ENCODE results near the gene KRT71.

KRT71 gene

DNA sequence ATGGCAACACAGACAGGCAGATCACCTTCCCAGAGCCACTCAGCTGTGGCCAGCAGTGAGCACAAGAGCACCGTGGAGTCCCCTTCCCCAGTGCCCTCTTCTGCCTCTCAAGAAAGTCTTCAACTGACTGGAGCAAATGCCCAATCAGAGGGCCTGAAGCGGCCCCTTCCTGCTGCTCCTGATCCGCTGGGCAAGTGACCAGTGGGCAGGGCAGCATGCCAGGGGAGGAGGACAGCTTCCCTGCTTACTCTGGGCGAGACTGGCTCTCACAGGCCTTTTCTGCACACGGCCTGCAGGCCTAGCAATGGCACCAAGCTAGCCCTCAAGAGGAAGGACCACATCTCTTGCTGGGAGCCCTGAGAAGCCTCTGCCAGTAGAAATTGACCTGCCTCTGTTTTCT, 890 bp downstream of the KRT71 start:
- Histone ChIP-seq H3K4me3 (ENCODE audit: low read depth, low read length) (no peak overlapping the region), H3K9me3 (ENCODE audit: severe bottlenecking) (no peaks in the 10 kb centered on the region), H3K36me3 (no peaks in the 10 kb centered on the region), H3K27ac (no peak overlapping the region), H3K27me3 (ENCODE audit: insufficient read depth, low read depth, severe bottlenecking) (peaks cover 96% of the 10 kb centered on the region)
- no peak for TF ChIP-seq CTCF (IDR thresholded peaks at IDR 0.05; ENCODE audit: low read depth, low read length)
- no peak for DNase-seq

GRCh38 chr12:52551216-52551865, 1.6 kb downstream of the KRT71 start:
- peak; percentile 9 for DNase-seq
- H3K27ac ChIP-seq: no peak overlapping the region
- no peaks in the 10 kb centered on the region for H3K9me3 ChIP-seq (ENCODE audit: severe bottlenecking)
- H3K4me3 ChIP-seq (ENCODE audit: low read depth, low read length): no peak overlapping the region
- TF ChIP-seq CTCF (IDR thresholded peaks at IDR 0.05; ENCODE audit: low read depth, low read length): no peak
- H3K36me3 ChIP-seq: no peaks in the 10 kb centered on the region
- H3K27me3 ChIP-seq (ENCODE audit: insufficient read depth, low read depth, severe bottlenecking): peaks cover 95% of the 10 kb centered on the region

DNA sequence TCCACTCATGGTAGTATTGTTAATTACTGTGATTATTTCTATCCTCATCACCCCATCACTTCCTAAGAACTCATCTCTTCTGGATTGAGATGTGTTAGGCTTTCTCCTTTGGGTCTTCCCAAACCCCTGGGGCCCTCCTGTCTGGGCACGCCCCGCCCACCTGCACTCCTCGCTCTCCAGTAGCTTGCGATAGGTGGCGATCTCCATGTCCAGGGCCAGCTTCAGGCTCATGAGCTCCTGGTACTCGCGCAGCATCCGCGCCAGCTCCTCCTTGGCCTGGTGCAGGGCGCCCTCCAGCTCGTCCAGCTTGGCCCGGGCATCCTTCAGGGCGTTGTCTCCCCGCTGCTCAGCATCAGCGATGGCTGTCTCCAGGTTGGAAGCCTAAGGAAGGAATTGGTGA, 6.8 kb downstream of the KRT71 start:
- Histone ChIP-seq H3K36me3 (no peaks in the 10 kb centered on the region), H3K27me3 (ENCODE audit: insufficient read depth, low read depth, severe bottlenecking) (peaks cover 94% of the 10 kb centered on the region), H3K4me3 (ENCODE audit: low read depth, low read length) (no peak overlapping the region), H3K27ac (no peak overlapping the region), H3K9me3 (ENCODE audit: severe bottlenecking) (no peaks in the 10 kb centered on the region)
- TF ChIP-seq CTCF (IDR thresholded peaks at IDR 0.05; ENCODE audit: low read depth, low read length): no peak
- DNase-seq: no peak

DNA sequence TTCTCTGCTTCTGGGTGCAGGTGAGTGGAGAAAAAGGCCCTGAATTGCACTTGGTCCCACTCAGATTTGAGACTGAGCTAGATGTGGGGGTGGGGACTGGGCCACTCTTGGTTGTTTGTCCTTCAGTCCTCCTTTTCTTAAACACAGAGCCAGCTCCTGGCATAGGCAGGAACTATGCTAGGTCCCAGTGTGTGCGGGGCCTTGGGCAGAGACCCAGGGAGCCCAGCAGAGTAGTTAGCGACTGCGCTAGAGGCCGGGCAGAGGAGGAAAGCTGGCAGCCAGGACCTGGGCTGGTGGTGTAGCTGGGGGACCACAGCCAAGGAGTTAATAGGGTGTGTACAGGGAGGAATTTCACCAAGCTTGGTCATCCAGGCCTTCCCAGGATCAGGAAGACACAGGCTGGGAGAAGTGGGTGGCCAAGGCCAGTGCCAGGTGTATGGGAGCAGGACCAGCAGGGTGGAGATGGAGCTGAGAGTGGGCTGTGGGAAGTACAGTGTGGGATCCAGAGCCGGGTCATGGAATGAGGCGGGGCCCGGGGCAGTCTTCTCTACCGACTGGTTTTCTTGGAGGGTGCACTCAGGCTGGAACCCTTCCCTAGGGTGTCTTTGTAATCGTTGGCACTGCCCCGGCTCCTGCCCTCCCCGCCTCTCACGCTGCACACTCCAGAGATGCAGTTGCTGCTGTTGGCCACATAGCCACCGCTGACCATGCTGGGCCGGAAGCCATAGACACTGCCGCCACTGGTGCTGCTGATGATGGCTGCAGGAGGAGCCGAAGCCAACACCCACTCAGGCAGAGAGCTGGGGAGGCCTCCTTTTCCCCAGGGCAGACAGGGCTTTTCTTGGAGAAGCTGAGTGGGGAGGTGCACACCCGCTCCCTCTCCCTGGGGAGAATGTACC, 8.7 kb downstream of the KRT71 start:
- H3K9me3 ChIP-seq (ENCODE audit: severe bottlenecking): no peaks in the 10 kb centered on the region
- no peak overlapping the region for H3K4me3 ChIP-seq (ENCODE audit: low read depth, low read length)
- H3K36me3 ChIP-seq: no peaks in the 10 kb centered on the region
- peak; percentile 9 for DNase-seq
- H3K27ac ChIP-seq: no peak overlapping the region
- TF ChIP-seq CTCF (IDR thresholded peaks at IDR 0.05; ENCODE audit: low read depth, low read length): no peak
- peaks cover 92% of the 10 kb centered on the region for H3K27me3 ChIP-seq (ENCODE audit: insufficient read depth, low read depth, severe bottlenecking)

DNA sequence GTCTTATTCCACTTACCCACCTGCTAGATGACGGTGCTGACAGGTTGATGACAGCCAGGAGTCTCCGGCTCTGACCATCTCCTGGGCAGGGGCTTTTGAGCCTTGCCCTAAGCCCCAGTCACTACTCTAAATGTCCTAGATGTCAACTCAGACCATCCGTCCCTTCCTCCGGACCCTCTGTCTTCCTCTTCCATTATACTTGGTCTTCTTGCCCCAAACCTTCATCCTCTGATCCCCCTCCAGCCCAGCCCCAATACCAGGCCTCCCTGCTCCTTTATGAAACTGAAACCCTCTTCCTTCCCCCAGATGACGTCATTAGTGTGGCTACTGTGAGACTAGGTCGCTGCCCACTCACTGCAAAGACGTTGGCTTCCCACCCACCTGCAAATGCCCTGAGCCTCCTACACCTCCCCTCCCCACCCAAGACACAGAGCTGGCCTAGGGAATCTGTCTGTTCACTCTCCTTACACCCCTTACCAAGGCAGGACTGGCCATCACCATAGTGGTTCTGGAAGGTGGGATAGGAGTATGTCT, 10.1 kb downstream of the KRT71 start:
- no peak overlapping the region for H3K27ac ChIP-seq
- DNase-seq: no peak
- TF ChIP-seq CTCF (IDR thresholded peaks at IDR 0.05; ENCODE audit: low read depth, low read length): no peak

More for the DNA sequence above, 10.1 kb downstream of the KRT71 start:
- H3K27me3 ChIP-seq (ENCODE audit: insufficient read depth, low read depth, severe bottlenecking): peaks cover 94% of the 10 kb centered on the region
- H3K36me3 ChIP-seq: no peaks in the 10 kb centered on the region
- no peak overlapping the region for H3K4me3 ChIP-seq (ENCODE audit: low read depth, low read length)
- no peaks in the 10 kb centered on the region for H3K9me3 ChIP-seq (ENCODE audit: severe bottlenecking)
